Measurements from ENCODE around the gene IGF2.

DNA sequence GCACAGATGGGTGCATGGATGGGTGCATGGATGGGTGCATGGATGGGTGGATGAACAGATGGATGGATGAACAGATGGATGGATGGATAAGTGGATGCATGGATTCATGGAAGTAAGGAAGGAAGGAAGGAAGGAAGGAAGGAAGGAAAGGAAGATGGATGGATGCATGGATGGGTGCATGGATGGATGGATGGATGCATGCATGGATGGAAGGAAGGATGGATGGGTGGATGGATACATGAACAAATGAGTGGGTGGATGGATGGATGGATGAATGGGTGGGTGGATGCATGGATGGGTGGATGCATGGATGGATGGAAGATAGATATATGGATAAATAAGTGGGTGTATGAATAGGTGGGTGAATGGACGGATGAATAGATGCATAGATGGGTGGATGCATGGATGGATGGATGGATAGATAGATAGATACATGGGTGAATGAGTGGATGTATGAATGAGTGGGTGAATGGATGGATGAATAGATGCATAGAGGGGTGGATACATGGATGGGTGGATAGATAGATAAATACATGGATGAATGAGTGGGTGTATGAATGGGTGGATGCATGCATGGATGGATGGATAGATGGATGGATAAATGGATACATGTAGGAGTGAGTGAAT lies 32.5 kb downstream of the IGF2 start:
- TF ChIP-seq TAF1 (IDR thresholded peaks at IDR 0.05; ENCODE audit: borderline replicate concordance, low read depth, low read length) (no peak), POLR2A (IDR thresholded peaks at IDR 0.05; ENCODE audit: low read depth, low read length) (no peak)

Measured in GM12892 (cell line).